ENCODE measurements around the gene EIF4A3.

DNA sequence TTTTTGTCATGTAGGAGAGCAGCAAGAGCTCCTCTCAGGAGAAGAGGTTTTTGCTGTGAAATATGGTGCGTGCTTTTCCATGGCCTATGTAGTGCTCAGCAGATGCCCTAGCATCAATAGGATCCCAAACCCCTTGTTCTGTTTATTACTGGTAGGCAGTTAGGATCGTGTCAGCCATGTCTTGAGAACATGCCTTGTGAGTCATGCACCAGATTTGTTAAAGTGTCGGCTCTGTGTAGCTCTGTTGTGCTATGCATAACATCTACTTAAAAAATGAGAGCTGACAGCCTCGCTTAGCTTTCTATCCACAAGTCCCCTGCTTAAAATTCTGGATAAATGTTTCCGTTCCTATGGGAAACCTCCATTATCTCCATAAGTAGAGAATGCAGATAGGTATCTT, 4.4 kb upstream of the EIF4A3 start:
- TF ChIP-seq, protein P1, sequence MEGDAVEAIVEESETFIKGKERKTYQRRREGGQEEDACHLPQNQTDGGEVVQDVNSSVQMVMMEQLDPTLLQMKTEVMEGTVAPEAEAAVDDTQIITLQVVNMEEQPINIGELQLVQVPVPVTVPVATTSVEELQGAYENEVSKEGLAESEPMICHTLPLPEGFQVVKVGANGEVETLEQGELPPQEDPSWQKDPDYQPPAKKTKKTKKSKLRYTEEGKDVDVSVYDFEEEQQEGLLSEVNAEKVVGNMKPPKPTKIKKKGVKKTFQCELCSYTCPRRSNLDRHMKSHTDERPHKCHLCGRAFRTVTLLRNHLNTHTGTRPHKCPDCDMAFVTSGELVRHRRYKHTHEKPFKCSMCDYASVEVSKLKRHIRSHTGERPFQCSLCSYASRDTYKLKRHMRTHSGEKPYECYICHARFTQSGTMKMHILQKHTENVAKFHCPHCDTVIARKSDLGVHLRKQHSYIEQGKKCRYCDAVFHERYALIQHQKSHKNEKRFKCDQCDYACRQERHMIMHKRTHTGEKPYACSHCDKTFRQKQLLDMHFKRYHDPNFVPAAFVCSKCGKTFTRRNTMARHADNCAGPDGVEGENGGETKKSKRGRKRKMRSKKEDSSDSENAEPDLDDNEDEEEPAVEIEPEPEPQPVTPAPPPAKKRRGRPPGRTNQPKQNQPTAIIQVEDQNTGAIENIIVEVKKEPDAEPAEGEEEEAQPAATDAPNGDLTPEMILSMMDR (IDR thresholded peaks at IDR 0.05 in 4 of 5, conservative IDR thresholded peaks at IDR 0.05 in 1 of 5) = no peak
- TF ChIP-seq POLR2A (IDR thresholded peaks at IDR 0.05) = no peak
